ENCODE results near the gene ANKRD31.
"Not testable (repeated sequence)": the region's sequence is repeated elsewhere in the genome, so short reads cannot be mapped to it uniquely, and the experiment has no call there.

Gene ANKRD31

DNA sequence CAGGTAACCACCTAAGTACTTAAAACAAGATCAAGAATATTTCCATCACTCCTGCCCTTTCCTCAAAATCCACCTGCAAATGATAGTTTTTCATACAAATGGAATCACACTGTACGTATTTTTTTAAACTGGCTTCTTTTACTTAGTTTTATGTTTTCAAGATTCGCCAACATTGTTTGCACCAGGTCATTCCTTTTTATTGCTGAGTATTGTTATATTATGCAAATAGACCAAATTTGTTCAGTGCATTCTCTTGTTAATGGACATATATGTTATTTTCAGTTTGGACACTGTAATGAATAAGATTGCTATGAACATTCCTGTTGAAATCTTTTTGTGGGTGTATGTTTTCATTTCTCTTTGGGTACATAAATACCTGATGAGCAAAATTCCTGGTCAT, 8.3 kb upstream of the ANKRD31 start:
- no peaks in the 10 kb centered on the region for H3K36me3 Mint-ChIP-seq
- H3K27ac Mint-ChIP-seq: no peak overlapping the region
- H3K4me1 Mint-ChIP-seq: no peaks in the 10 kb centered on the region
- DNase-seq (ENCODE audit: low spot score in 2 of 2) (no peak), ATAC-seq (ENCODE audit: low read depth) (no peak)
- H3K4me3 Mint-ChIP-seq: no peak overlapping the region
- no peaks in the 10 kb centered on the region for H3K9me3 Mint-ChIP-seq
- H3K27me3 Mint-ChIP-seq: no peaks in the 10 kb centered on the region

DNA sequence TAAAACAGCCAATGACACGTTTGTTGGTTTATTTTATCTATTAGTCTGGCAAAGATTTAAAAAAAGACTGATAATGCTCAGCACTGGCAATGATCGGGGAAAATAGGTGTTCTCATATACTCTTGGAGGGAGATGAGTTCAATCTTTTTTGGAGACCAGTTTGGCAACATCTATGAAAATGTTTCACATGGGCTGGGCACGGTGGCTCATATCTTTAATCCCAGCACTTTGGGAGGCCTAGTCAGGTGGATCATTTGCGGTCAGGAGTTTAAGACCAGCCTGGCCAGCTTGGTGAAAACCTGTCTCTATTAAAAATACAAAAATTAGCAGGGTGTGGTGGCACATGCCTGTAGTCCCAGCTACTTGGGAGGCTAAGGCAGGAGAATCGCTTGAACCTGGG, 6.8 kb upstream of the ANKRD31 start:
- Mint-ChIP-seq H3K27ac (no peak overlapping the region), H3K4me3 (no peak overlapping the region), H3K27me3 (no peaks in the 10 kb centered on the region), H3K4me1 (no peaks in the 10 kb centered on the region), H3K36me3 (no peaks in the 10 kb centered on the region), H3K9me3 (no peaks in the 10 kb centered on the region)
- DNase-seq (ENCODE audit: low spot score in 2 of 2) (no peak), ATAC-seq (ENCODE audit: low read depth) (no peak)

DNA sequence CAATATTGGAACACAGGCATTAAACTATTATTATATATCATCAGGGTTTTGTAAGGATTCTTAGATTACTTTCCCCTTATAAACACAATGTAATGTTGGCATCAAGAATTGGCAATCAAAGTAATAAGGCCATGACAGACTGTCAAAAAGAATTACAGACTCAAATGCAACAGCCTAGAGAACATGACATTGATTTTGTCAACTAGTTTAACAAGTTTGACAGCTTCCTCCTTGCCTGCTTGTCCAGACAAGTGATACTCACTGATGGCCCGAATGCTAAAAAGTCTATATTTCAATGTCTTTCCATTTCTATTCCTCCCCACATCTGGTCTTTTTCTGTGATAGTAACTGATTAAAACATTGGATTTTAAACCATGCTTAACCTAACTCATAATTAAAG, 6.4 kb upstream of the ANKRD31 start:
- Mint-ChIP-seq H3K36me3 (no peaks in the 10 kb centered on the region), H3K27ac (no peak overlapping the region), H3K27me3 (no peaks in the 10 kb centered on the region), H3K4me1 (no peaks in the 10 kb centered on the region), H3K4me3 (no peak overlapping the region), H3K9me3 (no peaks in the 10 kb centered on the region)
- no peak for ATAC-seq (ENCODE audit: low read depth)
- DNase-seq (ENCODE audit: low spot score in 2 of 2): no peak

DNA sequence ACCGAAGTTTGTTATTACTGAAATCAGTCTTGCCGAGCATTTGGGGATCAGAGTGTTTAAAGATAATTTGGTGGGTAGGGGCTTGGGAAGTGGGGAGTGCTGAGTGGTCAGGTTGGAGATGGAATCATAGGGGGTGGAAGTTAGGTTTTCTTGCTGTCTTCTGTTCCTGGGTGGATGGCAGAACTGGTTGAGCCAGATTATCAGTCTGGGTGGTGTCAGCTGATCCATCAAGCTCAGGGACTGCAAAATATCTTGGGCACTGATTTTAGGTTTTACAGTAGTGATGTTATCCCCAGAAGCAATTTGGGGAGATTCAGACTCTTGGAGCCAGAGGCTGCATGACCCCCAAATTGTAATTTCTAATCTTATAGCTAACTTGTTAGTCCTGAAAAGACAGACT, 5.4 kb upstream of the ANKRD31 start:
- no peak for ATAC-seq (ENCODE audit: low read depth)
- no peaks in the 10 kb centered on the region for H3K4me1 Mint-ChIP-seq

DNA sequence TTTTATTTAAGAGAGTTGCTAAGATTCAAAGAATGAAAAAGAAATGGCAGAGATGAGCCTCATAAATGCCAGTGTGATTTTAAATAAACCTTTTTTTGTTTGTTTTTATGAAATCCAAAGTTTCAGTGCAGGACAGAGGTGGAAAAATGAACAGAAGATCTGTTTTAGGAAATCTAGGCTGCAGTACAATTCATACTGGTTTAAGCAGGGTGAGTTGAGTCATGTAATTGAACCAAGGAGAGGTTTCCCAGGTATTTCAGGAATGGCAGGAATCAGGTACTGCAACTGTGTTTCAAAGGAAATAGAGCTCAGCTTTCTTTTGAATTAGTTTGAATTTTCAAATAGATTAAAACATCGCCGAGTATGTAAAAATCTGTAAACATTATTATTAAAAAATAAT, 3.0 kb upstream of the ANKRD31 start:
- Mint-ChIP-seq H3K4me3 (no peak overlapping the region), H3K27ac (no peak overlapping the region), H3K9me3 (no peaks in the 10 kb centered on the region), H3K4me1 (peaks cover 4% of the 10 kb centered on the region), H3K27me3 (no peaks in the 10 kb centered on the region), H3K36me3 (no peaks in the 10 kb centered on the region)
- DNase-seq (ENCODE audit: low spot score in 2 of 2) (no peak), ATAC-seq (ENCODE audit: low read depth) (no peak)

More for the DNA sequence above, 5.4 kb upstream of the ANKRD31 start:
- peak overlapping the region; percentile 8 for H3K27ac Mint-ChIP-seq
- no peaks in the 10 kb centered on the region for H3K36me3 Mint-ChIP-seq
- DNase-seq (ENCODE audit: low spot score in 2 of 2): no peak
- no peaks in the 10 kb centered on the region for H3K9me3 Mint-ChIP-seq
- no peak overlapping the region for H3K4me3 Mint-ChIP-seq
- no peaks in the 10 kb centered on the region for H3K27me3 Mint-ChIP-seq

DNA sequence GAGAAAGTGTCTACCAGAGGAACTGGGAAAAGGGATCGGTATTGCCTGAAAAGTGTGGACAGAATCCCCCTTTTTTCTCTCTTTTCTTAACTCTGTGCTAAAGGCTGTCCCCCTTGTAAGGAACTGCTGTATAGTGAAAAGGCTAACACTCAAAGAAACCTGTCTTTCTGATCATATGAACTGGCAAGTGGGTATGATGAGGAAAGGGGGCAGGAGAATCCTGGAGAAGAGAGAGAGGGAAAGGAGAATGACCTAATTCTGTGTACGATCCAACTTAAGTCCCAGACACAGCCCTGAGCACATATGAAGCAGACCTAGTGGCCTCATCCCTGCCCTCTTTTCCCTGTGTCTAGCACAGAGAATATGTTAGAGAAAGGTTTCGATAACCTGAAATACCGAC, 967 bp downstream of the ANKRD31 start:
- Mint-ChIP-seq H3K36me3 (no peaks in the 10 kb centered on the region), H3K4me1 (peaks cover 4% of the 10 kb centered on the region), H3K9me3 (no peaks in the 10 kb centered on the region), H3K27ac (no peak overlapping the region), H3K4me3 (peak overlapping the region; percentile 14), H3K27me3 (no peaks in the 10 kb centered on the region)
- DNase-seq (ENCODE audit: low spot score in 2 of 2): no peak
- no peak for ATAC-seq (ENCODE audit: low read depth)

DNA sequence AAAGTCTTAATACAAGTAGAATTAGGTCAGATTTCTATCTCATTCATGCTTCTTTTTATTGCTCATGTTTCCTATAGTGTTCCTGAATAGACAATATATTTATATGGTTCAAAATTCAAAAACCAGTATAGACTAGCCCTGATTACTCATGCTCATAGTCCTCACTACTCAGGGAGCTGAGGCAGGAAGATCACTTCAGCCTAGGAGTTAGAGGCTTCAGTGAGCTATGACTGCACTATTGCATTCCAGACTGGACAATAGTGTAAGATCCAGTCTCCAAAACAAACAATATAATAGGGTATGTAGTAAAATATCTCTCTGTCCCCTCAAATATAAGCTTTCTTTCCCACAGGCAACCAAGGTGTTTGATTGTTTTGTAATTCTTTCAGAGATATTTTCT, 2.4 kb downstream of the ANKRD31 start:
- no peak for ATAC-seq (ENCODE audit: low read depth)
- DNase-seq (ENCODE audit: low spot score in 2 of 2): no peak
- Mint-ChIP-seq H3K27me3 (no peaks in the 10 kb centered on the region), H3K4me3 (no peak overlapping the region), H3K4me1 (peaks cover 4% of the 10 kb centered on the region), H3K36me3 (no peaks in the 10 kb centered on the region), H3K27ac (no peak overlapping the region), H3K9me3 (no peaks in the 10 kb centered on the region)

DNA sequence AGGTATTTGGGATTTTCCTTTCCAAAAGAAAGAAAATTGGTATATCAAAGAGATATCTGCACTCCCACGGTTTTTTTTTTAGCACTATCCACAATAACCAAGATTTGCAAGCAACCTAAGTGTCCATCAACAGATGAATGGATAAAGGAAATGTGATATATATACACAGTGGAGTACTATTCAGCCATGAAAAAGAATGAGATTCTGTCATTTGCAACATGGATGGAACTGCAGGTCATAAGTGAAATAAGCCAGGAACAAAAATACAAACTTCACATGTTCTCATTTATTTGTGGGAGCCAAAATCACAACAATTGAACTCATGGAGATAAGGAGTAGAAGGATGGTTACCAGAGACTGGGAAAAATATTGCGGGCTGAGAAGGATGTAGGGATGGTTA, 9.8 kb downstream of the ANKRD31 start:
- DNase-seq (ENCODE audit: low spot score in 2 of 2) (no peak), ATAC-seq (ENCODE audit: low read depth) (no peak)
- Mint-ChIP-seq H3K27ac (no peak overlapping the region), H3K27me3 (no peaks in the 10 kb centered on the region), H3K9me3 (peaks cover 2% of the 10 kb centered on the region), H3K36me3 (no peaks in the 10 kb centered on the region), H3K4me1 (no peaks in the 10 kb centered on the region), H3K4me3 (no peak overlapping the region)

DNA sequence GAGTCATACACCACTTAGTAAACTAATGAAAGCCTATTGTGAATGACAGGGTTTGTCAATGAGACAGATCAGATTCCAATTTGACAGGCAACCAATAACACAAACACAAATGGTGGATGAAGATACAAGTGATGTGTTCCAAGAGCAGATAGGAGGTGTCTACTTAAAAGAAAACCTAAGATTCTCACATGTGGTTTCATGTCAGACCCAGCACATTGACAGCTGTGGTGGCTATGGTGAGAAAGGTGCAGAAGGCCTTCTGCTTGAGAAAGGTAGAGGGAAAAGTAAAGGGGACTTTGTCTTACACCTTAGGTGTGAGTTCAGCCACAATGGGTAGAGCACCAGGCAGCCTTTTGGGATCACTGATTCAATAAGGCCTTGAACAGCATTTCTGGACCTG, 11.2 kb downstream of the ANKRD31 start:
- H3K27ac Mint-ChIP-seq: no peak overlapping the region
- peaks cover 2% of the 10 kb centered on the region for H3K9me3 Mint-ChIP-seq
- ATAC-seq (ENCODE audit: low read depth): no peak

DNA sequence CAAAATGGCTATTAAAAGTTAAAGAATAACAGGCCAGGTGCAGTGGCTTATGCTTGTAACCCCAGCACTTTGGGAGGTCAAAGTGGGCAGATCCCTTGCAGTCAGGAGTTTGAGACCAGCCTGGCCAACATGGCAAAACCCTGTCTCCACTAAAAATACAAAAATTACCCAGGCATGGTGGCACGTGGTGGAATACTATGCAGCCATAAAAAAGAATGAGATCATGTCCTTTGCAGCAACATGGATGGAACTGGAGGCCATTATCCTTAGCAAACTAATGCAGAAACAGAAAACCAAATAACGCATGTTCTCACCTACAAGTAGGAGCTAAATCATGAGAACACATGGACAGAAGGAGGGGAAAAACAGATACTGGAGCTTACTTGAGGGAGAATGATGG, 15.9 kb downstream of the ANKRD31 start:
- H3K4me3 Mint-ChIP-seq; ATAC-seq (ENCODE audit: low read depth); DNase-seq (ENCODE audit: low spot score in 2 of 2); H3K27me3 Mint-ChIP-seq; H3K4me1 Mint-ChIP-seq; H3K27ac Mint-ChIP-seq: not testable (repeated sequence)
- H3K9me3 Mint-ChIP-seq: peaks cover 16% of the 10 kb centered on the region
- peaks cover 12% of the 10 kb centered on the region for H3K36me3 Mint-ChIP-seq

More for the DNA sequence above, 11.2 kb downstream of the ANKRD31 start:
- Mint-ChIP-seq H3K4me1 (no peaks in the 10 kb centered on the region), H3K27me3 (no peaks in the 10 kb centered on the region), H3K36me3 (no peaks in the 10 kb centered on the region), H3K4me3 (no peak overlapping the region)
- DNase-seq (ENCODE audit: low spot score in 2 of 2): no peak

DNA sequence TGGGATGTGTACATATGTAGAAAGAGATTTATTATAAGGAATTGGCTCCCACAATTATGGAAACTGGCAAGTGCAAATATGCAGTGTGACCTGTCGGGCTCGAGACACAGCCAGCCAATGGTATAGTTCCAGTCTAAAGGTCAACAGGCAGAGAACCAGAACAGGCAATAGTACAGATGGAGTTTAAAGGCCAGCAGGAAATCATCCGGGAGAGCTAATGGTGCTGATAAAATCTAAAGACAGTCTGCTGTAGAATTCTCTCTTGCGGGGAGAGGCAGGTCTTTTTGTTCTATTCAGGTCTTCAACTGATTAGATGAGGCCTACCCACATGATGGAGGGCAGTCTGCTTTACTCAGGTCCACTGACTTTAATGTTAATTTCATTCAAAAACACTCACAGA, 21.8 kb downstream of the ANKRD31 start:
- ATAC-seq (ENCODE audit: low read depth): no peak
- Mint-ChIP-seq H3K36me3 (peaks cover 12% of the 10 kb centered on the region), H3K4me3 (no peak overlapping the region), H3K4me1 (no peaks in the 10 kb centered on the region), H3K27ac (no peak overlapping the region), H3K9me3 (peaks cover 14% of the 10 kb centered on the region), H3K27me3 (peaks cover 7% of the 10 kb centered on the region)
- no peak for DNase-seq (ENCODE audit: low spot score in 2 of 2)

DNA sequence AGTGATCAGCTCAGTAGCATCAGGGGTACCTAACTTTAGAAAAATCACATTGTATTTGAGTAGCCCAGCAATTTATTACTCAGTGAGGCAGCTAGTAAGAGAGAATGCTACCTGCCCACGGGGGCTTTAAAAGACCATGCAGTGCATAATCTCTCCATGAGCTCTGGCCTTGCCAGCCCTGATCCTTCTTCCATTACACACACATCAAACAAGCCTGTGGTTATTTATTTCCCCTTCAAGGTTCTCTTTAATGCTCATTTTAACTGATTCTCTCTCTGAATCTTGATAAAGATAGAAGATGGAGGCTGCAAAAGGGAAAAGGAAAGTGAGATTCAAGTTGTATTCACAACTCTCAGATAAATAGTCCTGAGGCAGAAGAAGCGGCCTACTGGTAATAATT, 22.3 kb downstream of the ANKRD31 start:
- Mint-ChIP-seq H3K27ac (no peak overlapping the region), H3K9me3 (peaks cover 14% of the 10 kb centered on the region), H3K4me3 (no peak overlapping the region), H3K36me3 (peaks cover 12% of the 10 kb centered on the region), H3K27me3 (peaks cover 7% of the 10 kb centered on the region), H3K4me1 (no peaks in the 10 kb centered on the region)
- ATAC-seq (ENCODE audit: low read depth) (no peak), DNase-seq (ENCODE audit: low spot score in 2 of 2) (no peak)

DNA sequence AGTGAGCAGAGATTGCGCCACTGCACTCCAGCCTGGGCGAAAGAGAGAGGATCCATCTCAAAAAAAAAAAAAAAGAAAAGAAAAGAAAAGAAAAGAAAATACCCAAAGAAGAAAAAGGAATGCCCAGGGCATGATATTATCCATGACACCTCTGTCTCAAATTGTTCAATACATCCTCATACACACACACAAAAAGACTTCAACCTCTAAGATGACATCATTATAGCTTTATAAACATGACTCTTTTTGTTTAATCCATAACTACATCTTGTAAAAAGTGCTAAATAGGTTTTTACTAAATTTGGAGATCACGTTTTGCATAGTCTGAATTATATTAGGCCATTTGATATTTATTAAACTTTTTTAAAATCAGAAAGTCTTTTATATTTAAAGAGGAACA, 33.1 kb downstream of the ANKRD31 start:
- DNase-seq (ENCODE audit: low spot score in 2 of 2) (no peak), ATAC-seq (ENCODE audit: low read depth) (no peak)
- Mint-ChIP-seq H3K9me3 (no peaks in the 10 kb centered on the region), H3K4me1 (no peaks in the 10 kb centered on the region), H3K36me3 (no peaks in the 10 kb centered on the region), H3K27ac (no peak overlapping the region), H3K4me3 (no peak overlapping the region), H3K27me3 (no peaks in the 10 kb centered on the region)

DNA sequence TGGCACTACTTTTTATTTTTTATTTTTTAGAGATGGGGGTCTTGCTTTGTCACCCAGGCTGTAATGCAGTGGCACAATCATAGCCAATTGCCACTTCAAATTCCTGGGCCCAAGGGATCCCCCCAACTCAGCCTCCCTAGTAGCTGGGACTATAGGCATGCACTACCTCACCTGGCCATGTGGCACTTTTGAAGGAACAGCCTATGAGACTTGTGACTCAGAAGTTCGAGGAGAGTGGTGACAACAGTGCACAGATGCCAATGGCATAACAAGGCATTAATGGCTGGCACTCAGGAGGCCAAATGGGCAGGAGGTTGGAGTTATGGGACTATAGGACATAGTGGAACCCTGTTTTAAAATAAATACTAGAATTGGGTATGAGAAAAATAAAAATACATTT, 33.7 kb downstream of the ANKRD31 start:
- Mint-ChIP-seq H3K4me3 (no peak overlapping the region), H3K36me3 (no peaks in the 10 kb centered on the region), H3K27ac (no peak overlapping the region), H3K27me3 (no peaks in the 10 kb centered on the region), H3K9me3 (no peaks in the 10 kb centered on the region), H3K4me1 (no peaks in the 10 kb centered on the region)
- DNase-seq (ENCODE audit: low spot score in 2 of 2) (no peak), ATAC-seq (ENCODE audit: low read depth) (no peak)

DNA sequence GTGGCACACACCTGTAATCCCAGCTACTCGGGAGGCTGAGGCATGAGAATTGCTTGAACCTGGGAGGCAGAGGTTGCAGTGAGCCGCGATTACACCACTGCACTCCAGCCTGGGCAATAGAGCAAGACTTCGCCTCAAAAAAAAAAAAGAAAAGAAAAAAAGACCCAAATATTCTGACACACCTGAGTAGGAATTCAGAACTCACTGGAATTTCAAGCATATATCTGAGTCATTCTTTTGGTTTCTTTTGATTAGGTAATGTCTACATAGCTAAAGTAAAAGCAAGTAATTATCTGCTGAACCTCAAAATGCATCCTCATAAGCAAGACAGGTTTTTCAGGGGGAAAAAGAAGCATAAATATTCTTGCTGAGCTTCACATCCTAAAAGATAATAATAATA, 35.9 kb downstream of the ANKRD31 start:
- no peaks in the 10 kb centered on the region for H3K9me3 Mint-ChIP-seq
- no peak overlapping the region for H3K4me3 Mint-ChIP-seq
- ATAC-seq (ENCODE audit: low read depth) (no peak), DNase-seq (ENCODE audit: low spot score in 2 of 2) (no peak)
- no peaks in the 10 kb centered on the region for H3K4me1 Mint-ChIP-seq
- no peak overlapping the region for H3K27ac Mint-ChIP-seq
- no peaks in the 10 kb centered on the region for H3K36me3 Mint-ChIP-seq
- no peaks in the 10 kb centered on the region for H3K27me3 Mint-ChIP-seq

DNA sequence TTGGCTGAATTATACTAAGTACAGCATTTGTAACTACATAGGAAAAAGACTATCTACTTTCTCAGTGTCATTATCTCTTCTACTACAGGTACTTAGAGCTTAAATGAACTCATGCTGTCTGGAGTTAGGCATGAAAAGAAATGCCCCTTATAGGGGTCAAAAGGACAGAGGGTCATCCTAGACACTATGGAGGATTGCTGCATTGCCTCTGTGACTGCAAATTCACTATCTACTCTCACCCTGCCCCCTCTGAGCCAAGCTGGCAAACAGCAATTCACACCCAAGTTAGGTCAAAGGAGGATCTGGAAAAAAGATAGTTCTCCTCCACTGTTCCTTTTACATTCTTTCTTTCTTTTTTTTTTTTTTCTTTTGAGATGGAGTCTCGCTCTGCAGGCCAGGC, 36.7 kb downstream of the ANKRD31 start:
- no peak overlapping the region for H3K4me3 Mint-ChIP-seq
- DNase-seq (ENCODE audit: low spot score in 2 of 2) (no peak), ATAC-seq (ENCODE audit: low read depth) (no peak)
- no peaks in the 10 kb centered on the region for H3K9me3 Mint-ChIP-seq
- H3K4me1 Mint-ChIP-seq: no peaks in the 10 kb centered on the region
- no peaks in the 10 kb centered on the region for H3K27me3 Mint-ChIP-seq
- no peaks in the 10 kb centered on the region for H3K36me3 Mint-ChIP-seq
- no peak overlapping the region for H3K27ac Mint-ChIP-seq
